ENCODE results near the gene TGFBR2. TPM values are rescaled to one million over a fixed set of nuclear protein-coding genes. Genes with fewer than 3 reads are reported as not detected.
A peak's percentile ranks its signal among the peaks of the same experiment; 100 is the strongest.

TGFBR2 gene
- total RNA-seq, 1 donor from 2014 or later: 329 TPM

DNA sequence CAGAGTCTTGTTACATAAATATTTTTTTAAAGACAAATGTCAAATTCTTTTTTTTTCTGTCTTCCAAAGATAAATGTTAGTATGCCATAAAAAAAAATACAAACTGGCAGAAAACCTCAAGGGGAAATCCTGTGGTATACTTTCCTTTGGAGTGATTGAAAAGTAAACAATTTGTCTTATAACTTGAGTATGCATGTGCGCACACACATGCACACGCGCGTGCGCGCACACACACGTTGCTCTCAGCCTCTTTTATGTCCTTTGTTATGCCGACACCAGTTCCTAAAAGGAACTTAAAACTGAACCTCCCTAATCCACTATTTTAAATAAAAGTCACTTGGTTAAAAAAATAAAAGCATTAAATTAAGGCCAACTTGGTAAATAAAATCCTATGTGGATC is 58.1 kb downstream of the TGFBR2 start:
- TF ChIP-seq, protein P1, sequence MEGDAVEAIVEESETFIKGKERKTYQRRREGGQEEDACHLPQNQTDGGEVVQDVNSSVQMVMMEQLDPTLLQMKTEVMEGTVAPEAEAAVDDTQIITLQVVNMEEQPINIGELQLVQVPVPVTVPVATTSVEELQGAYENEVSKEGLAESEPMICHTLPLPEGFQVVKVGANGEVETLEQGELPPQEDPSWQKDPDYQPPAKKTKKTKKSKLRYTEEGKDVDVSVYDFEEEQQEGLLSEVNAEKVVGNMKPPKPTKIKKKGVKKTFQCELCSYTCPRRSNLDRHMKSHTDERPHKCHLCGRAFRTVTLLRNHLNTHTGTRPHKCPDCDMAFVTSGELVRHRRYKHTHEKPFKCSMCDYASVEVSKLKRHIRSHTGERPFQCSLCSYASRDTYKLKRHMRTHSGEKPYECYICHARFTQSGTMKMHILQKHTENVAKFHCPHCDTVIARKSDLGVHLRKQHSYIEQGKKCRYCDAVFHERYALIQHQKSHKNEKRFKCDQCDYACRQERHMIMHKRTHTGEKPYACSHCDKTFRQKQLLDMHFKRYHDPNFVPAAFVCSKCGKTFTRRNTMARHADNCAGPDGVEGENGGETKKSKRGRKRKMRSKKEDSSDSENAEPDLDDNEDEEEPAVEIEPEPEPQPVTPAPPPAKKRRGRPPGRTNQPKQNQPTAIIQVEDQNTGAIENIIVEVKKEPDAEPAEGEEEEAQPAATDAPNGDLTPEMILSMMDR (IDR thresholded peaks at IDR 0.05): no peak
- no peak overlapping the region for H3K4me3 ChIP-seq
- DNase-seq: no peak
- peaks cover 39% of the 10 kb centered on the region for H3K36me3 ChIP-seq
- ATAC-seq: no peak
- intact Hi-C loops (cut with DNase I): no loop called here
- peaks cover 63% of the 10 kb centered on the region for H3K4me1 ChIP-seq
- peak overlapping the region; percentile 15 for H3K27ac ChIP-seq
- no peaks in the 10 kb centered on the region for H3K9me3 ChIP-seq
- no peaks in the 10 kb centered on the region for H3K27me3 ChIP-seq

DNA sequence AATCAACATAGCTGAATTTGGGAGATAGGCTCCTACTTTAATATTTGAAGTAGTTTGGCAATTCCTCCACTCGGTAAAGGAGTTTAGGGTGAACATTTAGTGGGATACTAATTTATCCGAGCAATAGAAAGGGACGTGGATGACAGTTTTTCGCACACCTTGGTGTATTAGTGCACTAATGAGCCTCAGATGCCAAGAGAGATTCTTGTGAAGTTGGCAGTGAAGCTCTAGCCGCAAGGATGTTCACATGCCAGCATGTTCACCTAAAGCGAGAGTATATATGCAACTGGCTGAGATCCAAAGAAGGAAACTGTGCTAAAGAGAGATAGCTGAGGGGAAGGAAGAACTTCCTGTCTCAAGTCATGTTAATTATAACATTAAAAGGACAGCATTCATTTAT is 58.5 kb downstream of the TGFBR2 start:
- Histone ChIP-seq H3K4me1 (peaks cover 59% of the 10 kb centered on the region), H3K4me3 (no peak overlapping the region), H3K27me3 (no peaks in the 10 kb centered on the region), H3K9me3 (no peaks in the 10 kb centered on the region), H3K36me3 (peaks cover 44% of the 10 kb centered on the region), H3K27ac (peak overlapping the region; percentile 15)
- TF ChIP-seq, protein P1 (IDR thresholded peaks at IDR 0.05): no peak
- DNase-seq (no peak), ATAC-seq (peak; percentile 25)
- intact Hi-C loops (cut with DNase I): no loop called here

GRCh38 chr3:30665539-30665938 is 59.1 kb downstream of the TGFBR2 start:
- Histone ChIP-seq H3K4me1 (peaks cover 53% of the 10 kb centered on the region), H3K9me3 (no peaks in the 10 kb centered on the region), H3K27ac (peak overlapping the region; percentile 15), H3K27me3 (no peaks in the 10 kb centered on the region), H3K36me3 (peaks cover 45% of the 10 kb centered on the region), H3K4me3 (no peak overlapping the region)
- DNase-seq (no peak), ATAC-seq (no peak)
- TF ChIP-seq, protein P1 (IDR thresholded peaks at IDR 0.05): no peak
- intact Hi-C loops (cut with DNase I): no loop called here

DNA sequence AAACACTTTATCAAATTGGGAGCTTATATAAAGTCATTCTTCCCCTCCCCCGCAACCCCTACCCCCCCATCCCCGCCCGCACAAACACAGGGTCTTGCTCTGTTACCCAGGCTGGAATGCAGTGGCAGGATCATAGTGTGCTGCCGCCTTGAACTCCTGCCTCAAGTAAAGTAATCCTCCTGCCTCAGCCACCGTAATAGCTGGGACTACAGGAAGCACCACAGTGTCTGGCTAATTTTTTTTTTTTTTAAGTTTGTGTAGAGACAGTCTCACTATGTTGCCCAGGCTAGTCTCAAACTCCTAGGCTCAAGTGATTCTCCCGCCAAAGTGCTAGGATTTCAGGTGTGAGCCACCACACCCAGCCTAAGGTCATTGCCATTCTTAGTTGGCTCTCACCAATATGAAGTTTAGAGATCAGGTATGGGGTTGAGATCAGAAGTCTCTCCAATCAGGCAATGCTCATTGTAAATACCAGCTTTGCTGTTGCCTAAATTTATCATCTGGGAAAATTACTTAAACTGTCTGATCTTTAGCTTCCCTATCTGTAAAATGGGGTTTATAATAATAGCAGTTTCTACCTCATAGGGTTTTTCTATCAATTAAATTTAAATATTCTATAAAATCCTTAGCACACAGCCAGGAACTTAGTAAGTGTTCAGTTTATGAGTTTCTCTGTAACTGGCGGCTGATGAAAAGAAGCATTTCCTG is 60.3 kb downstream of the TGFBR2 start:
- H3K9me3 ChIP-seq: no peaks in the 10 kb centered on the region
- no peak for DNase-seq
- H3K36me3 ChIP-seq: peaks cover 46% of the 10 kb centered on the region
- H3K4me1 ChIP-seq: peaks cover 50% of the 10 kb centered on the region
- ATAC-seq: no peak
- peak overlapping the region; percentile 55 for H3K27ac ChIP-seq
- H3K4me3 ChIP-seq: no peak overlapping the region
- no peaks in the 10 kb centered on the region for H3K27me3 ChIP-seq
- TF ChIP-seq, protein P1 (IDR thresholded peaks at IDR 0.05): no peak
- intact Hi-C loops (cut with DNase I): no loop called here

DNA sequence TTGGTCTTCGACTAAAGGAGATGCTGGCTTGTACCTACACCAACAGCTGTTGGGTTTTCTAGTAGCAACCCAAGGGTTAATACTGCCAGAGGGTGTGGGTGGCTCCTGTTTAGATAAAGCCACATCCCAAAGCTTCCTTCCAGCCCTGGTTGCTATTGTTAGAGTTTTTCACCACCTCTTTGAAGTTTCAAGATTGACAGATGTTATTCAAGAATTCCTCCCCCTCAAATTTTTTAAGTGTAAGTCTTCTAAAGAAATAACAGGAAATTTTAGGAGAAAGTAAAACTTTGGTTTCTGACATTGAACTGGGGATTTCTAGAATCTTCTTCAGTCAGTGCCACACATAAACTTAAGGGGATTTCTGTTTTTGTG is 60.9 kb downstream of the TGFBR2 start:
- Histone ChIP-seq H3K4me1 (peaks cover 55% of the 10 kb centered on the region), H3K36me3 (peaks cover 46% of the 10 kb centered on the region), H3K27me3 (no peaks in the 10 kb centered on the region), H3K27ac (peak overlapping the region; percentile 55), H3K4me3 (no peak overlapping the region), H3K9me3 (no peaks in the 10 kb centered on the region)
- ATAC-seq: no peak
- intact Hi-C loops (cut with DNase I): no loop called here
- DNase-seq: no peak
- TF ChIP-seq, protein P1 (IDR thresholded peaks at IDR 0.05): no peak

All from upper lobe of right lung (tissue), 1 donor.